GM12892 (cell line): ENCODE measurements around the gene VIPAS39.

ENCODE experiments used
- POLR2A ChIP-seq: IDR thresholded peaks from 2 replicates; pipeline ENCODE4 v1.6.1; 2011; ENCODE audit warnings: low read depth, low read length, control low read depth
- POLR2AphosphoS5 ChIP-seq: IDR thresholded peaks from 2 replicates; pipeline ENCODE4 v1.6.1; 2011; ENCODE audit warnings: low read depth, low read length, control low read depth

- TF ChIP-seq POLR2AphosphoS5 (no peak), POLR2A (no peak)
These were observed 47.6 kb upstream of the VIPAS39 start for GRCh38 chr14:77505031-77505430.
